CD4-positive, alpha-beta T cell treated with Interleukin-17A for 4 hours (primary cell): Measurements from ENCODE around the gene LEMD2.

Experiments
- DNase-seq: peaks from one replicate; pipeline ENCODE4 v3.0.0-alpha.2; 2020; ENCODE audit warnings: mixed read lengths

The LEMD2 gene

DNA sequence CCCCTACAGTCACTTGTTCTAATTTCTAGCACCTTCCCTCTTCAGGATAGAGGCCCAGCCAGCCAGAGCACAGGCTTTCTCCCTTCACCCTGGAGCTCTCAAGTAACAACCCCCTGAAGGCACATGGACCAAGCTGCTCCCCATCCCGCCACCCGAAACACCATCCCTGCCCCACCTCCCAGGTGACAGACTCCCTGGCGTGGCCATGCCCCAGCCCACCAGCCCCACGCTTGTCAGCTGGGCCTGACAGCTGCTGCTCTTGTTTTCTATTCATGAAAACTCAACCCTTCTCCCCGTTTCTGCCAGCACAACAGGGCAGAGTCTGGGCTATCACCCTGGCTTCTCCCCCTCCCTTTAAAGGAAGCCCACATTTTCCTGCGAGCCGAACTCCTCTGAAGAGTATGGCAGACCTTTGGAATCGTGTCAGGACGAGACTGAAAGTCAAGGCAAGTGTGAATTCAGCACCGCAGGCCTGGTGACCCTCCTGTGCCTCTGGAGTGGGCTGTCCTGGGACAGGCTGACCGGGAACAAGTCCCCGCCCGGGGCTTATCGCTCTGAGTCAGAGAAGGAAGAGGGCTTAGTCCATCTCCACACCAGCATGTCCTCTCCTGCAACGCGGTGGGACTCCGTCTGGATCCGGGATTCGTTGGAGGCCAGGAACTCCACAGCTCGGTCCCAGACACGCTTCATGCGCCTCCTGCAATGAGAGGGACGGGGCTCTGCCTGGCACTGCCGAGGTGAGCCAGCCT is 16.7 kb downstream of the LEMD2 start:
- no peak for DNase-seq

GRCh38 chr6:33771146-33772081 is 17.5 kb downstream of the LEMD2 start:
- peak; percentile 73 for DNase-seq

GRCh38 chr6:33770833-33771145 is 18.1 kb downstream of the LEMD2 start:
- DNase-seq: no peak

DNA sequence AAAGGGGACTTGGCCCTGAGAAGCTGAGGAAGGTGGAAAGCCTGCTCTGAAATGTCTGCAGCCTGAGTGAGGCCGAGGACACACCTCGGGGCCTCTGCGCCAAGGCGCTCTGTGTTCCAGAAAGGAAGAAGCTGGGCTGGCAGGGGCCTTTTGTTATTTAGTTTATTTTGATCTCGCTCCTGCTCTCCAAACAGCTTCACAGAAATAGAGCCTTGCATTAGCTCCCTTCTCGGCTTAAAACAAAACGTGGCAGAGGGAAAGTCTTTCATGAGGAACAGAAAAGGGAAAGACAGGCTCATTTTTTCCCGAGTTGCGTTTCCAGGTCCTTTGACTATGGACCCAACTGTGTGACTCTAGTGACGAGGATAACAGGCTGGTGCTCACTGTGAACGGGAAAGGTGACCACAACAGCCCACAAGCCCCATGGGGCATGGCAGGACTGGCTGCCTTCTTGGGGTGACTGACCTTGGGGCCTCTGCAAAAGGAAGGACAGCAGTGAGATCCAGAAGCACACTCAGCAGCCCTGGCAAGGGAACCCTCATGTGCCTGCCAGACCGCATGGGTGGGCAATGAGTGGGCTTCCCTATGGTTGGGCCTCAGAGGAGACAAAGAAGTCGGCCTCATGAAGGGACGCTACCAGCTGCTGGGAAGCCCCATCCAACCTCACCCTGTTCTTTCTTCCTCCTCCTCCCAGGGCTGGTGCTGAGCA is 18.7 kb downstream of the LEMD2 start:
- no peak for DNase-seq

GRCh38 chr6:33769248-33769821 is 19.6 kb downstream of the LEMD2 start:
- DNase-seq: no peak

GRCh38 chr6:33768644-33769120 is 20.2 kb downstream of the LEMD2 start:
- peak; percentile 80 for DNase-seq

DNA sequence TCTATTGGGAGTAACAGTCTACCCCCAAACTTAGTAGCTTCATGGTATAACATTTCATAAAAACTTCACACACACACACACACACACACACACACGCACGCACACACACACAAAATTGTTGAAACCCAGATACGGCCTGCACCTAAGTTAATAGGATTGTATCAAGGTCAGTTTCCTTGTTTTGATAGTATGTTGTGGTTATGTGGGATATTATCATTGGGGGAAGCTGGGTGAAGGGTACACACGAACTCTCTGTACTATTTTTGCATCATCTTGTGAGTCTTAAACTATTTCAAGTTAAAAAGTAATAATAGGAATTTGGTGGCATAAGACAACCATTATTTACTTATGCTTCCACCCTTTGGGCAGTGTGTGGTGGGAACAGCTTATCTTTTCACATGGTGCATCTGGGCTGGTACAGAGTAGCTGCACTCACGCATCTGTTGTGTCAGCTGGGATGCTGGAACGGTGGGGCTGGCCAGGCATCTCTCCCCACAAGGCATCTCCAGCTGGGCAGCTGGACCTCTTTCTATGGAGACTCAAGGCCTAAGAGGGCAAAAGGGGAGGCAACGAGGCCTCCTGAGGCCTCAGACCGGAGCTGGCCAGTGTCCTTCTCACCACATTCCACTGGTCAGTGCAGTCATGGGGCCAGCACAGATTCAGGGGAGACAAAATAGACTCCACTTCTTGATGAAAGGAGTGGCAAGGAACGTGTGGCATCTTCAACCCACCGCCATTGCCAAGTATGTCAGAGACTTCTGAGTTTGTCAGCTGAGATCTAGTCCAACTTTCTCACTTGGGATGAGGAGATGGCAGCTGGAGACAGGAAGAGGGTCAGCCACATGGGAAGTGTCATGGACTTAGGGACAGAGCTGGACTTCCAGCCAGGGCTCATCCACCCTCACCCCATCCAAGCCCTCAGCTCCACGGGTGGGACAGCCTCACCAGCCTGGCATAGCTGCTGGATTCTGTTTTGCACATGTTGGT is 21.7 kb downstream of the LEMD2 start:
- no peak for DNase-seq

- DNase-seq: no peak
Observed at GRCh38 chr6:33765368-33765767, 23.6 kb downstream of the LEMD2 start.

- DNase-seq: no peak
Observed at GRCh38 chr6:33764036-33764435, 24.9 kb downstream of the LEMD2 start.

DNA sequence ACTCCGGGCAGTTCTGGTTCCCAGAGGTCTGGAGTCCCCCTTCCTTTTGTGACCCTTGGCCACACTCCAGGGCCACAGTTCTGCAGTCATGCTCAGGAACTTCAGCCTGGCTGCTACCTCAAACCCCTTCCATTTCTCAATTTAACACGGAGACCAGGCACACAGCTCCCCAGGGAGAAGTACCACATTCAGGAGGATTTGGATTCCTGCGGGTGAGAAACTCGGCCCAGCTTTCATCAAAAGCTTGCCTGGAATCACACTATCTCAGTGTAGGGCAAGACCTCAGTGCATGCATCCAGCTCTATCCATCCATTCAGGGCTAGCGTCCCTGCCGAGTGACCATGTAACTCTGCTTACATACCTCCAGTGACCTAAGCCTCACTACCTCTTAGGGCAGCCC is 25.4 kb downstream of the LEMD2 start:
- no peak for DNase-seq

DNA sequence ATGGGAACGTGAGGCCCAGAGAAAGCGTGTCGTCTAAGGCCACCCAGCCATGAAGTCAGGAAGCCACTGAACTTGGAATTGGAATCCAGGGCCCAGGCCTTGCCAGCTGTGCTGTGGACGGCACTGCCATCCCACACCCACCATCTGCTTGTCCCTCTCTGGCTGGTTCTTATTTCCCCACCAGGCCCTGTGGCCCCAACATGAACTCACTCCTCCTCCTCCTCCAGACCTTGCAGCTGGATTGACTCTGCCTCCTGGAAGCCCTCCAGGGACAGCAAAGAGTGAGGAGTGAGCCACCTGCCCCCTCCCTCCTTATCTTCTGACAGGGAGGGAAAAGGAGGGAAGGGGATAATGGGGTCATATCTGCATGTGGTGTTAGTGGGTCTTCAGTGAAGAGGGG is 26.2 kb downstream of the LEMD2 start:
- DNase-seq: no peak

DNA sequence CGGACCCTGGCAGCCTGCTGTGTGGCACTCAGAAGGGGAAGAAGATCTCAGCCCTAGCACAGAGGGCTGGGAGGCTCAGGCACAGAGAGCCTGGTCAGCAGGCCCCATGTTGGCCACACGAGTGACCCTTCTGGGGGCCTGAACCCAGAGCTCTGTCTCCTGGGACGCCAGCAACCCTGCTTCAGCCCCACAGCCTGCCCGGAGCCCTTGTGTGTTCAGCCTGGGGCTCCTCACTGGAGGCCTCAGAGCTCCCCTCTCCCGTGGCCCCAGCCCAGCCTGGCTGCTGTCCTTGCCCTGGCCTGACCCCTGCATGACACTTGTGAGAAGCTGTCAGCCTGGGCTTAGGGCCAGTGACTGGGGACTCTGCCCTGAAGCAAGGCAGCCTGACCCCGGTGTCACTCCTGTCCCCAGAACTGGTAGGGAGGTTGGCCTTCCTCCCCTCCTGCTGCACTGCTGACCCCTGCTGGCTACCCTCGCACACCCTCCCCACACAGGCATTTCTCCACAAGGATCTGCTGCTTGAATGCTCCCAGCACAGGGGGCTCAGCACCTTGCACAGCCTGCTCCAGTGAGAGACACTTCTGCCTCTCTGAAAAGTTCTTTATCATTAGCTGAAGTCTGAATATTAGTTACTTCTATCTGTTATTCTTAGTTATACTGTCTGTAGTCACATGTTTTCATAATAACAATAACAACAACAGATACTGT is 26.9 kb downstream of the LEMD2 start:
- DNase-seq: peak; percentile 60

DNA sequence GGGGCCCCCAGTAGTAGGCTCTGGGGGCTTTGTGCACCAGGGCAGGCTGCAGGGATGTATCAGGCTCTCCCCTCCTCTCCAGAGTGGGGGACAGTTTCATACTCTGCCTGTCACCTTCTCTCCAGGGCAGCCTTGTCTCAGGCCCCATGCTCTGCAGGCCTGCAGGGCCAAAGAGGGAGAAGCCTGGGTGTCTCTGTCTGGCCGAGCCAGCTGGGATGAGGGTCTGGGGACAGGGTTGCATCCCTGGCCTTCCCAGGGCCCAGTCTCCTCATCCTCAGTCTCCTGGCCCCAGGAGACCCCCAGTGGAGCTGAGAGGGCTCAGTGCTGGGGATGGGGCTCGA is 27.4 kb downstream of the LEMD2 start:
- DNase-seq: no peak

GRCh38 chr6:33759887-33760629 is 28.9 kb downstream of the LEMD2 start:
- DNase-seq: no peak

- DNase-seq: no peak
Observed at GRCh38 chr6:33758815-33759216, 30.1 kb downstream of the LEMD2 start.

- no peak for DNase-seq
Observed at GRCh38 chr6:33757906-33758305, 31.0 kb downstream of the LEMD2 start.

DNA sequence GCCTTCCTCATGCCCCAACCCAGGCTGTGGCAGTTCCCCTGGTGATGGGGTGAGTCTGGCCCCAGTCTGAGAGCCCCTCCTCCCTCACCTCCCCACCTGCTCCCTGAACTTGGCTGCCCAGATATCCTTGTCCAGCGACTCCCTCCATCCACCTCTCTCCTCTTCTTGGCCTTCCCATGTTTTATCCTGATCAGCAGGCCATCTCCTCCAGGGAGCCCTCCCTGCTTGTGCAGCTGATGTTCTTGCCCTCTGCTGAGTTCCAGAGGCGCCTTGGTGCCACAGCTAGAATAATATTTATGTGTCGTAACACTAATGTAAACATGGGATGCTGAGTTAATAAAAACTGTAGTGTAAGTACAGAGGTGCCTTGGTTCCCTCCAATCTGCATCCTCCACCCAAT is 31.8 kb downstream of the LEMD2 start:
- no peak for DNase-seq

DNA sequence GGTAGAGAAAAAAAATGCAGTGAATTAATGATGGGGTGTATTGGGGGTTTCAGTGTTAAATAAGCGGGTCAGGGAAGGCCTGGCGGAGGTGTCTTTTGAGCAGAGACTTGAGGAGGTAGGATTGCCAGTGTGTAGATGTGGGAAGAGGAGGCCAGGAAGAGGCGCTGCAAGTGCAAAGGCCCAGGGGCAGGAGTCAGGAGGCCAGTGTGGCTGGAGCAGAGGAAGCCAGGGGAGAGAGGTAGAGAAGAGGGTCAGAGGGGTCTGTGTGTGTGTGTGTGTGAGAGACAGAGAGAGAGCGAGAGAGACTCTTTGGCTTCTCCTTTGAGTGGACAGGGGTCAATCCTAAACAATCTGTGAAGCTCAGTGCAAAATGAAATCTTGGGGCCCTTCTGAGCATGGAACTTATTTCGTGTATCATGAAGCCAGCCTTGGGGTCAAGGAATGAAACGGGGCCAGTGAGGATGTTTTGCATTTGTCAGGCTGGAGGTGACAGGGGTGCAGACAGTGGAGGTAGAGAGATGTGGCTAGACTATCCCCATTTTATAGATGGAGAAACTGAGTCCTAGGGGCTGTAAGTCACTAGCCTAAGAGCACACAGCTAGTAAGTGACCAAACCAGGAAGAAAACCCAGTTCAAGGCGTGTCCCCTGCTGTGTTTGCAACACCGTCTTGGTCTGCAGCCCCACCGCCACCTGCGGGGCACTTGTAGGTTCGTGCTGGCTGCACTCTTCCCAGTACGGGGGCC is 32.5 kb downstream of the LEMD2 start:
- DNase-seq: no peak

GRCh38 chr6:33755070-33755869 is 33.7 kb downstream of the LEMD2 start:
- no peak for DNase-seq
